GM12873 (cell line): ENCODE results near the gene BABAM2.

Experiments used
- TF ChIP-seq, protein P1 (sequence below): IDR thresholded peaks from 2 replicates; pipeline ENCODE4 v1.5.1; 2012; ENCODE audit warnings: low read depth, mild to moderate bottlenecking, moderate library complexity, low read length, control low read depth; ENCODE audit not compliant: insufficient read depth; ENCODE audit errors: missing control alignments

BABAM2 gene

DNA sequence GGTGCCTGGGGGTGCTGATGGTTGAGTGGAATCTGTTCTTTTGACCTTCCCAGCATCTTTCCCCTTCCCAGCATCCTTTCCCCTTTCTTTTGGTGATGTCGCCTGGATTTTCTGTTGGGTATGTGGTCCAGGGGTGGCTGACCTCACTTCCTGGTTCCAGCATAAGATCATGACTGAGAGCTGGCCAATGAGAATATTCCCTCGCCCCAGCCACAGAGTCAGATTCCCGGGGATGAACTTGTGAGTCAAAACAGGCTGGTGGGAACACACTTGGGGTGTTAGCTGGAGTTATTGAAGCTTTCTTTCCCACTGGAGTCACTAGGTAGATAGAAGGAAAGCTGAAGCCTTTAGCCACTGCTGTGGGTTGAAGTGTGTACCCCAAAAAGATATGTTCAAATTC lies 474.1 kb downstream of the BABAM2 start:
- TF ChIP-seq, protein P1, sequence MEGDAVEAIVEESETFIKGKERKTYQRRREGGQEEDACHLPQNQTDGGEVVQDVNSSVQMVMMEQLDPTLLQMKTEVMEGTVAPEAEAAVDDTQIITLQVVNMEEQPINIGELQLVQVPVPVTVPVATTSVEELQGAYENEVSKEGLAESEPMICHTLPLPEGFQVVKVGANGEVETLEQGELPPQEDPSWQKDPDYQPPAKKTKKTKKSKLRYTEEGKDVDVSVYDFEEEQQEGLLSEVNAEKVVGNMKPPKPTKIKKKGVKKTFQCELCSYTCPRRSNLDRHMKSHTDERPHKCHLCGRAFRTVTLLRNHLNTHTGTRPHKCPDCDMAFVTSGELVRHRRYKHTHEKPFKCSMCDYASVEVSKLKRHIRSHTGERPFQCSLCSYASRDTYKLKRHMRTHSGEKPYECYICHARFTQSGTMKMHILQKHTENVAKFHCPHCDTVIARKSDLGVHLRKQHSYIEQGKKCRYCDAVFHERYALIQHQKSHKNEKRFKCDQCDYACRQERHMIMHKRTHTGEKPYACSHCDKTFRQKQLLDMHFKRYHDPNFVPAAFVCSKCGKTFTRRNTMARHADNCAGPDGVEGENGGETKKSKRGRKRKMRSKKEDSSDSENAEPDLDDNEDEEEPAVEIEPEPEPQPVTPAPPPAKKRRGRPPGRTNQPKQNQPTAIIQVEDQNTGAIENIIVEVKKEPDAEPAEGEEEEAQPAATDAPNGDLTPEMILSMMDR, result no peak

- TF ChIP-seq, protein P1, result no peak
These were observed 474.6 kb downstream of the BABAM2 start for GRCh38 chr2:28365158-28365557.

- TF ChIP-seq, protein P1, result no peak
These were observed 475.6 kb downstream of the BABAM2 start for GRCh38 chr2:28366149-28366495.

DNA sequence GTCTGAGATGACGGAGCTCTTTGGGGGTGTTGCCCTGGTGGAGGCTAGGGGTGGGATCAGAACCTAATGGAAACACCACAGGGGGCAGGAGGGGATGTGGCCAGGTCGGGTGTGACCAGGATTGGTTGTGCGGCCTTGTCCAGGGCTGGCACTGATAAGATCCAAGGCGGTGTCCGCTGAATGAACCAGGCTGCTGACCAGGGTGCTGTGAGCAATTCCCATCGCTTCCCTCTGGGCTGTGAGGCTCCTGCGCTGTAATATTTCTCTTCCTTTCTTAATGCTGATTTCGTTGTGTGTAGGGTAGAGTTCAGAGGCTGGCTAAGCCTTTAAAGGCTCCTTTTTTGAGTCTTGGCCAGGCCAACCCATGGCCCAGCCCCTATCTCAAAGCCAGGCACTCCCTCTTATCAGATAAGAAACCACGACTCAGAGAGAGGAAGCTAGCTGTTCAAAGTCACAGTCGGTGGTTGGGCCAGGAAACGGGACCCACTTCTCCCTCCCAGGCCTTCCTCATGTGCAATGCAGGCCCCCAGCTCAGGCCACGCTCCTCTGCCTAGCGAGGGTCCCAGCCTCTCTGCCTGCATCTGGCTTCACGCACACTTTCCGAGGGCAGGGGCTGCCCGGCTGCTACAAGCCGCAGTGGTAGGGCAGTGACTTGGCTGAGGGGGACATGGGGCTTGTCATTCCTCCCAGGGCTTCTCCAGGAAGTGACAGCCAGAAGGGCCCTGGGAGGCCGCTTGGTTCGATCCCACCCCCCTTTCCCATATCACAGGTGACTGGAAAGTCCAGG lies 476.2 kb downstream of the BABAM2 start:
- TF ChIP-seq, protein P1, result no peak

- TF ChIP-seq, protein P1, result no peak
These were observed 477.3 kb downstream of the BABAM2 start for GRCh38 chr2:28367667-28368356.

GRCh38 chr2:28368357-28368798 lies 477.8 kb downstream of the BABAM2 start:
- TF ChIP-seq, protein P1, result no peak

- TF ChIP-seq, protein P1, result no peak
These were observed 478.8 kb downstream of the BABAM2 start for GRCh38 chr2:28369358-28369757.
